CD8-positive, alpha-beta memory T cell (primary cell): ENCODE results near the gene UBE2Q1. TPM values are rescaled to one million over a fixed set of nuclear protein-coding genes. Genes with fewer than 3 reads are reported as not detected.
A peak's percentile ranks its signal among the peaks of the same experiment; 100 is the strongest.

Experiments
- CTCF ChIA-PET: fragments of 350-600 bp; sonication (Branson Sonifier 250); formaldehyde crosslinking; loops from one replicate; lab custom pipeline; 2021; ENCODE audit warnings: antibody characterized with exemption; lab: Charles Lee
- POLR2A ChIA-PET: fragments of 350-600 bp; sonication (Branson Sonifier 250); formaldehyde crosslinking; loops from one replicate; lab custom pipeline; 2021; ENCODE audit warnings: antibody characterized with exemption; lab: Charles Lee
- DNase-seq, 5 donors: peaks; one replicate each; pipeline versions ENCODE4 v3.0.0 to v3.0.0-alpha.2; 2020 to 2022; ENCODE audit warnings: mixed read lengths in 1 of 5
- H3K27ac ChIP-seq: one replicate; pipeline ENCODE4 v1.7.0; 2013; ENCODE audit warnings: low read depth, mild to moderate bottlenecking, low read length, moderate library complexity
- H3K27me3 ChIP-seq: 2 replicates; pipeline ENCODE4 v1.7.0; 2013; ENCODE audit warnings: low read length, mild to moderate bottlenecking; ENCODE audit not compliant: insufficient read depth, poor library complexity, severe bottlenecking
- H3K36me3 ChIP-seq: 2 replicates; pipeline ENCODE4 v1.7.0; 2013; ENCODE audit warnings: mild to moderate bottlenecking, low read length, moderate library complexity; ENCODE audit not compliant: insufficient read depth
- H3K4me1 ChIP-seq: 2 replicates; pipeline ENCODE4 v1.7.0; 2013; ENCODE audit warnings: mild to moderate bottlenecking, low read length, moderate library complexity; ENCODE audit not compliant: insufficient read depth
- H3K4me3 ChIP-seq: 2 replicates; pipeline ENCODE4 v1.7.0; 2013; ENCODE audit warnings: mild to moderate bottlenecking, low read length
- H3K9me3 ChIP-seq: 2 replicates; pipeline ENCODE4 v1.7.0; 2013; ENCODE audit warnings: mild to moderate bottlenecking, low read length
- H3K27ac Mint-ChIP-seq, 8 donors: one replicate each; pipeline ENCODE4 v1.8.0; 2020 to 2021; ENCODE audit warnings: mixed read lengths in 8 of 8, mild to moderate bottlenecking in 6 of 8, inconsistent platforms in 3 of 8, moderate library complexity in 3 of 8
- H3K27me3 Mint-ChIP-seq, 2 donors: one replicate each; pipeline ENCODE4 v1.8.0; 2020 to 2021; ENCODE audit warnings: mixed read lengths in 2 of 2, mild to moderate bottlenecking in 1 of 2, moderate library complexity in 1 of 2
- H3K36me3 Mint-ChIP-seq, 3 donors: one replicate each; pipeline ENCODE4 v1.8.0; 2020 to 2021; ENCODE audit warnings: mixed read lengths in 3 of 3, inconsistent platforms in 1 of 3, mild to moderate bottlenecking in 1 of 3
- H3K4me1 Mint-ChIP-seq, 3 donors: one replicate each; pipeline ENCODE4 v1.8.0; 2020 to 2021; ENCODE audit warnings: mixed read lengths in 3 of 3, inconsistent platforms in 1 of 3, mild to moderate bottlenecking in 1 of 3
- H3K4me3 Mint-ChIP-seq, 7 donors: one replicate each; pipeline ENCODE4 v1.8.0; 2020 to 2021; ENCODE audit warnings: mixed read lengths in 7 of 7, mild to moderate bottlenecking in 6 of 7, moderate library complexity in 4 of 7, inconsistent platforms in 2 of 7
- H3K9me3 Mint-ChIP-seq, 5 donors: one replicate each; pipeline ENCODE4 v1.8.0; 2020 to 2022; ENCODE audit warnings: mixed read lengths in 5 of 5, mild to moderate bottlenecking in 3 of 5, moderate library complexity in 2 of 5, inconsistent platforms in 1 of 5
- polyA plus RNA-seq: library from polyadenylated mRNA; unstranded; fragments of 300-500 nt; fragmentation: Illumina TruSeq; gene quantifications from one replicate; pipeline ENCODE4 v1.2.3, GENCODE V29; 2021
- total RNA-seq, 2 experiments: library from RNA; stranded (reverse); gene quantifications; one replicate each; pipeline ENCODE4 v1.2.3, GENCODE V29; 2021

Gene UBE2Q1
- total and polyA plus RNA-seq, 3 experiments from 2014 or later = 16.2 to 97.8 (median 83.8) TPM

- ChIA-PET CTCF (no interaction called here), POLR2A (no interaction called here)
- no peak overlapping the region for H3K27ac ChIP-seq
- no peaks in the 10 kb centered on the region for H3K36me3 ChIP-seq
- Mint-ChIP-seq H3K9me3 (peaks cover 0 to 2% (median 0%) of the 10 kb centered on the region in 5 donors), H3K36me3 (no peaks in the 10 kb centered on the region), H3K27ac (peak overlapping the region in 1 of 8 donors; percentile 8), H3K27me3 (peaks cover 8 to 36% of the 10 kb centered on the region in 2 donors), H3K4me1 (peaks cover 5 to 8% (median 6%) of the 10 kb centered on the region in 3 donors), H3K4me3 (no peak overlapping the region)
- H3K4me1 ChIP-seq = peaks cover 5% of the 10 kb centered on the region
- DNase-seq = no peak
- H3K27me3 ChIP-seq = peaks cover 24% of the 10 kb centered on the region
- H3K4me3 ChIP-seq = no peak overlapping the region
- H3K9me3 ChIP-seq = no peaks in the 10 kb centered on the region
Measured at GRCh38 chr1:154571244-154571963, 12.9 kb upstream of the UBE2Q1 start.

- Histone ChIP-seq H3K4me1 (peaks cover 5% of the 10 kb centered on the region), H3K36me3 (no peaks in the 10 kb centered on the region), H3K9me3 (no peaks in the 10 kb centered on the region), H3K4me3 (no peak overlapping the region), H3K27me3 (peaks cover 24% of the 10 kb centered on the region), H3K27ac (no peak overlapping the region)
- no peak for DNase-seq
- peak overlapping the region in 1 of 7 donors; percentile 32 for H3K4me3 Mint-ChIP-seq
- peak overlapping the region in 1 of 8 donors; percentile 36 for H3K27ac Mint-ChIP-seq
- H3K9me3 Mint-ChIP-seq = peaks cover 0 to 2% (median 0%) of the 10 kb centered on the region in 5 donors
- H3K4me1 Mint-ChIP-seq = peaks cover 5 to 8% (median 6%) of the 10 kb centered on the region in 3 donors
- POLR2A ChIA-PET = interaction anchor here (1.1 kb wide), 1 partner anchor 9 kb away, joined by 3 read pairs; no protein-coding TSS in a partner anchor
- peaks cover 15 to 45% of the 10 kb centered on the region in 2 donors for H3K27me3 Mint-ChIP-seq
- H3K36me3 Mint-ChIP-seq = no peaks in the 10 kb centered on the region
- CTCF ChIA-PET = interaction anchor here (1.6 kb wide), 1 partner anchor 9 kb away, joined by 6 read pairs; no protein-coding TSS in a partner anchor
Measured at GRCh38 chr1:154568157-154568815, 9.8 kb upstream of the UBE2Q1 start.

GRCh38 chr1:154567386-154568156 lies 9.1 kb upstream of the UBE2Q1 start, which contains the start of gene CHRNB2:
Gene CHRNB2 (plus strand): TSS chr1:154567778. CDS start chr1:154568045, 267 bp downstream.
- Histone ChIP-seq H3K27ac (no peak within 1 kb of the TSS), H3K9me3 (no peaks in the 10 kb centered on the region), H3K36me3 (no peaks in the 10 kb centered on the region), H3K4me1 (peaks cover 5% of the 10 kb centered on the region), H3K4me3 (no peak within 1 kb of the TSS), H3K27me3 (peaks cover 24% of the 10 kb centered on the region)
- DNase-seq = peak; percentile 66 to 76 (median 68)
- peaks cover 5 to 8% (median 6%) of the 10 kb centered on the region in 3 donors for H3K4me1 Mint-ChIP-seq
- peaks cover 0 to 2% (median 0%) of the 10 kb centered on the region in 5 donors for H3K9me3 Mint-ChIP-seq
- CTCF ChIA-PET = interaction anchor here (1.5 to 1.6 kb wide), 2 partner anchors 8 to 193 kb away, joined by 3 to 6 read pairs; no protein-coding TSS in a partner anchor
- POLR2A ChIA-PET = interaction anchor here (1.1 kb wide), 1 partner anchor 8 kb away, joined by 3 read pairs; no protein-coding TSS in a partner anchor
- peak within 1 kb of the TSS in 3 of 7 donors; percentile 6 to 59 (median 32) for H3K4me3 Mint-ChIP-seq
- H3K27ac Mint-ChIP-seq = peak within 1 kb of the TSS in 2 of 8 donors; percentile 8 to 36
- H3K36me3 Mint-ChIP-seq = no peaks in the 10 kb centered on the region
- peaks cover 15 to 44% of the 10 kb centered on the region in 2 donors for H3K27me3 Mint-ChIP-seq

GRCh38 chr1:154565876-154566275 lies 7.4 kb upstream of the UBE2Q1 start:
- Histone ChIP-seq H3K4me1 (peaks cover 5% of the 10 kb centered on the region), H3K9me3 (no peaks in the 10 kb centered on the region), H3K27ac (no peak overlapping the region), H3K27me3 (peaks cover 24% of the 10 kb centered on the region), H3K4me3 (no peak overlapping the region), H3K36me3 (no peaks in the 10 kb centered on the region)
- DNase-seq = no peak
- Mint-ChIP-seq H3K27ac (peak overlapping the region in 1 of 8 donors; percentile 59), H3K27me3 (peaks cover 12 to 37% of the 10 kb centered on the region in 2 donors), H3K4me1 (peaks cover 5 to 8% (median 6%) of the 10 kb centered on the region in 3 donors), H3K4me3 (no peak overlapping the region), H3K36me3 (no peaks in the 10 kb centered on the region), H3K9me3 (peaks cover 0 to 1% (median 0%) of the 10 kb centered on the region in 5 donors)
- POLR2A ChIA-PET = no interaction called here
- CTCF ChIA-PET = interaction anchor here (1.5 kb wide), 1 partner anchor 195 kb away, joined by 3 read pairs; no protein-coding TSS in a partner anchor

- H3K27ac ChIP-seq = peak overlapping the region; percentile 65
- ChIA-PET CTCF (interaction anchor here (0.7 to 2.0 kb wide), 32 partner anchors 8 to 525 kb away, joined by 3 to 28 read pairs (median 4); partner anchors contain the start of genes ADAR, CHRNB2 and PMVK), POLR2A (interaction anchor here (0.6 to 1.1 kb wide), 6 partner anchors 8 to 1782 kb away, joined by 3 to 7 read pairs (median 4); partner anchors contain the start of genes CHRNB2 and PMVK)
- H3K4me3 ChIP-seq = peak overlapping the region; percentile 80
- Mint-ChIP-seq H3K27ac (peak overlapping the region; percentile 84 to 96 (median 94)), H3K4me1 (peaks cover 36 to 46% (median 44%) of the 10 kb centered on the region in 3 donors), H3K27me3 (peaks cover 0 to 2% of the 10 kb centered on the region in 2 donors), H3K9me3 (no peaks in the 10 kb centered on the region), H3K4me3 (peak overlapping the region; percentile 87 to 96 (median 91)), H3K36me3 (peaks cover 0 to 32% (median 6%) of the 10 kb centered on the region in 3 donors)
- H3K27me3 ChIP-seq = no peaks in the 10 kb centered on the region
- peaks cover 13% of the 10 kb centered on the region for H3K36me3 ChIP-seq
- no peaks in the 10 kb centered on the region for H3K9me3 ChIP-seq
- peak; percentile 67 to 88 (median 77) for DNase-seq
- peaks cover 24% of the 10 kb centered on the region for H3K4me1 ChIP-seq
Measured at GRCh38 chr1:154559466-154560044, 1.1 kb upstream of the UBE2Q1 start.

GRCh38 chr1:154558720-154559465 lies 431 bp upstream of the UBE2Q1 start:
- Mint-ChIP-seq H3K9me3 (no peaks in the 10 kb centered on the region), H3K4me3 (peak overlapping the region; percentile 87 to 96 (median 91)), H3K4me1 (peaks cover 36 to 49% (median 45%) of the 10 kb centered on the region in 3 donors), H3K27ac (peak overlapping the region; percentile 84 to 96 (median 94)), H3K27me3 (peaks cover 0 to 2% of the 10 kb centered on the region in 2 donors), H3K36me3 (peaks cover 2 to 39% (median 10%) of the 10 kb centered on the region in 3 donors)
- H3K27ac ChIP-seq = peak overlapping the region; percentile 65
- POLR2A ChIA-PET = interaction anchor here (0.6 to 1.1 kb wide), 7 partner anchors 9 to 1783 kb away, joined by 3 to 7 read pairs (median 4); partner anchors contain the start of genes CHRNB2 and PMVK
- no peaks in the 10 kb centered on the region for H3K27me3 ChIP-seq
- CTCF ChIA-PET = interaction anchor here (0.8 to 2.0 kb wide), 26 partner anchors 8 to 526 kb away, joined by 3 to 28 read pairs (median 4); partner anchors contain the start of gene PMVK
- peaks cover 24% of the 10 kb centered on the region for H3K4me1 ChIP-seq
- DNase-seq = peak; percentile 99 to 100 (median 100)
- H3K36me3 ChIP-seq = peaks cover 19% of the 10 kb centered on the region
- H3K4me3 ChIP-seq = peak overlapping the region; percentile 80
- H3K9me3 ChIP-seq = no peaks in the 10 kb centered on the region
